ENCODE measurements around the gene TMEM87A.
"Not testable (repeated sequence)": the region's sequence is repeated elsewhere in the genome, so short reads cannot be mapped to it uniquely, and the experiment has no call there.

Gene TMEM87A

DNA sequence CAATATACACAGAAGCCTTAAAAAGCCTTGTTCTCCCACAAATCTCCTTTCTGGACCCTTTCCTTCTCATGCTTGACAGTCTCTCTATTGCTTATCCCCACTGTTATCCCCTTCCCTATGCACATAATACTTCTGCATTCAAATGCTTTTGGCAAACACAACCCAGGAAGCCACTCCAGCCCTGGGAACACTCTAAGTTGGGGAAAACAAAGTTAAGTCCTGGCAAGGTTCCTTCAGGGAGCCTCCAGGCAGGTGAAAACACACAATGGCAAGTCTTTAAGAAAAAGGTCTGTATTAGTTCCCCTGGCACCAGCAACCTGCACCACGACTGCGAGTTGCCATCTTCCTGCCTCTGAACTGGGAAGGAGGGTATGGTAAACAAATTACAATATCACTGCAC lies 19.9 kb downstream of the TMEM87A start:
- TF ChIP-seq, protein P1, sequence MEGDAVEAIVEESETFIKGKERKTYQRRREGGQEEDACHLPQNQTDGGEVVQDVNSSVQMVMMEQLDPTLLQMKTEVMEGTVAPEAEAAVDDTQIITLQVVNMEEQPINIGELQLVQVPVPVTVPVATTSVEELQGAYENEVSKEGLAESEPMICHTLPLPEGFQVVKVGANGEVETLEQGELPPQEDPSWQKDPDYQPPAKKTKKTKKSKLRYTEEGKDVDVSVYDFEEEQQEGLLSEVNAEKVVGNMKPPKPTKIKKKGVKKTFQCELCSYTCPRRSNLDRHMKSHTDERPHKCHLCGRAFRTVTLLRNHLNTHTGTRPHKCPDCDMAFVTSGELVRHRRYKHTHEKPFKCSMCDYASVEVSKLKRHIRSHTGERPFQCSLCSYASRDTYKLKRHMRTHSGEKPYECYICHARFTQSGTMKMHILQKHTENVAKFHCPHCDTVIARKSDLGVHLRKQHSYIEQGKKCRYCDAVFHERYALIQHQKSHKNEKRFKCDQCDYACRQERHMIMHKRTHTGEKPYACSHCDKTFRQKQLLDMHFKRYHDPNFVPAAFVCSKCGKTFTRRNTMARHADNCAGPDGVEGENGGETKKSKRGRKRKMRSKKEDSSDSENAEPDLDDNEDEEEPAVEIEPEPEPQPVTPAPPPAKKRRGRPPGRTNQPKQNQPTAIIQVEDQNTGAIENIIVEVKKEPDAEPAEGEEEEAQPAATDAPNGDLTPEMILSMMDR (conservative IDR thresholded peaks at IDR 0.05; ENCODE audit: low read depth): no peak
- POLR2A ChIA-PET (ENCODE audit: low non-redundant PET): no interaction called here
- no peak overlapping the region for H3K27ac ChIP-seq
- DNase-seq (ENCODE audit: low spot score): no peak
- CTCF ChIA-PET: interaction anchor here (0.6 kb wide), 1 partner anchor 30 kb away, joined by 3 read pairs; no protein-coding TSS in a partner anchor

DNA sequence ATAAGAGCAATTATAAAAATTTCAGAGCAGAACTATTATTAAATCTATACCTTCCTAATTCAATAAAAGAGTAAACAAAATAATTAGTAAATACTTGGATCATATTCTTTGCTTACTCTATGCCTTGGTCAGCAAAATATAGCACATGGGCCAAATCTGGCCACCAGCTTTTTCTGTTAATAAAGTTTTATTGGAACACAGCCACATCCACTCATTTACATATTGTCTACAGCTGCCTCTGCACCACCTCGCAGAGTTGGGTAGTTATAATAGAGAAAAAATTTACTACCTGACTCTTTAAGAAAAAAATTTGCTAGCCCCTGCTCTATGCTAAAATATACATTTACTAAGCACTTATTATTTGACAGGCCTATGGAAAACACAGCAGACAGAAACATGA lies 32.4 kb downstream of the TMEM87A start:
- POLR2A ChIA-PET (ENCODE audit: low non-redundant PET): no interaction called here
- DNase-seq (ENCODE audit: low spot score): no peak
- no peak overlapping the region for H3K27ac ChIP-seq
- TF ChIP-seq, protein P1 (conservative IDR thresholded peaks at IDR 0.05; ENCODE audit: low read depth): no peak
- CTCF ChIA-PET: interaction anchor here (0.6 to 0.7 kb wide), 2 partner anchors 11 to 1311 kb away, joined by 3 read pairs; no protein-coding TSS in a partner anchor

DNA sequence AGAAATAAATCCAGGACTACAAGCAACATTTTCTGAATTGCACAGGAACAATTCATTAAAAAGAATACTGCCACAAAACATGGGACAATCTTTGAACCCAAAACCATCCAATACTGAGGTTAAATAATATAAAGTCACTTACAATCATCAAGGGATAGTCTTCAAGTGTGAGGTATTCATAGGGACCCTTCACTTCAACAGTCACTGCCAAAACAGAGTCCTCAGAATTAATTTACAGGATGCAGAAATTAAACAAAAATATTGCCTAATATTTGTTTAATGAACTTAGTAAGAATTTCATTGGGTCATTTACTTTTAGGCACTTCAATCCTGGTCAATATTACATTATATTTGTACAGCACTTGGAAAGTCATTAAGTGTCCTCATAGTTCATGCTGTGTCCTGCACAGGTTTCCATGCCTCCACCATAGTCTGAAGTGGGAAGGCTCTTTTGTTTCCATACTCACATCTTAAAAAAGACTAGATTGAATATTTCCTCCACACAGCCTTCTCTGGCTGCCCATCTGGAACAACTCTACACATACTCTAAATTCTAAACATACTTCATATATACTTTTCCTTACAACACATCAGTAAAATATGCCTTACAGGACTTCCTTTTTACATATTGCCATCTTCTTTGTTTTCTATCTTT lies 33.6 kb downstream of the TMEM87A start:
- TF ChIP-seq, protein P1 (conservative IDR thresholded peaks at IDR 0.05; ENCODE audit: low read depth): no peak

DNA sequence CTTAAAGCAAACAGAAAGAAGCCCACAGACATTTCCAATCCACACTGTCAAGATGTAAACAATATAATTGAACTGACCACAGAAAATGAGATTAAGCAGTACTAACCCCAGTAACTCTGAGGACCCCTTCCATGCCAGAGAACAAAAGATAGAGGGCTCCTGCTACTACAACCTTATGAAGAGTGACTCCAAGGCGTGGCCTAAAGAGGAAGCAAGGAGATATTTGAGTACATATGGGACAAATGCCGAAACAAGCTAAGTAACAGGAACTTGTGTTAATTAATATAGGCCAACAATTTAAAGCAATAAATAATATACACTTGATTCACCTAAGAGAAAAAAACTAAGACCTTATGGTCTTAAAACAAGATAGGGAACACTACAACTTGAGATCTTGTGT lies 40.1 kb downstream of the TMEM87A start:
- TF ChIP-seq, protein P1 (conservative IDR thresholded peaks at IDR 0.05; ENCODE audit: low read depth): no peak
- CTCF ChIA-PET: interaction anchor here (0.7 kb wide), 1 partner anchor 813 kb away, joined by 3 read pairs; no protein-coding TSS in a partner anchor

More for the DNA sequence above, 33.6 kb downstream of the TMEM87A start:
- POLR2A ChIA-PET (ENCODE audit: low non-redundant PET): no interaction called here
- no peak overlapping the region for H3K27ac ChIP-seq
- CTCF ChIA-PET: no interaction called here
- no peak for DNase-seq (ENCODE audit: low spot score)

DNA sequence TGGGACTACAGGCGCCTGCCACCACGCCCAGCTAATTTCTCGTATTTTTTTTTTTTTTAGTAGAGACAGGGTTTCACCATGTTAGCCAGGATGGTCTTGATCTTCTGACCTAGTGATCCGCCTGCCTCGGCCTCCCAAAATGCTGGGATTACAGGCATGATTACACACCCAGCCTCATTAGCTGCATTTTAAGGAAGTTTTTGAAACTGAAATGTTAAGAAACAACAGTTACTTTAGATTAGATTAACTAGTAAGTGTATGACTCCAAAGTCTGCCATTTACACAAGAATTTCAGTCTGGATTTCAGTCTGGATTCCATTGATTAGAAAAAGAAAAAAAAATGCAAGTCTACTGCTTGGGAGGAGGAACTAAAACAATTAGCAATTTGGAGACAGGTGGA lies 40.6 kb downstream of the TMEM87A start:
- no peak overlapping the region for H3K27ac ChIP-seq
- ChIA-PET CTCF (interaction anchor here (0.7 kb wide), 1 partner anchor 812 kb away, joined by 3 read pairs; no protein-coding TSS in a partner anchor), POLR2A (ENCODE audit: low non-redundant PET) (no interaction called here)
- no peak for DNase-seq (ENCODE audit: low spot score)
- TF ChIP-seq, protein P1 (conservative IDR thresholded peaks at IDR 0.05; ENCODE audit: low read depth): no peak

More for the DNA sequence above, 40.1 kb downstream of the TMEM87A start:
- DNase-seq (ENCODE audit: low spot score): no peak
- H3K27ac ChIP-seq: no peak overlapping the region
- POLR2A ChIA-PET (ENCODE audit: low non-redundant PET): no interaction called here

DNA sequence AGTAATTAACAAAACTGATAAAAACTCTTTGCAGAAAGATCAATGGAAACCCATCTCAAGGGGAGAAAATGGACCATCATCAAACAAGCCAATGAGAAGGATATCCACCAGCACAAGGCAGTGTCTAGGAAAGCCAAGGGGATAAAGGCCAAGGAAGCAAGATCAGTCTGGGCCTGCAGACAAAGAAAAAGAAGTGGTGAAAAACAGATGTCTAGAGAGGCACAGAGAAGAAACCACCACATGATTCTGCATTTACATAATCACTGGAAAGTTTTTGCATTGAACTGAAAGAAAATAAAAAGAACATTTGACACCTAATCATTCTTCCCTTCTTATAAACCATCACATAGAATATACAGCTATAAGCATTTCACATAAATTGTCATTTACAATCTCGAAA lies 42.1 kb downstream of the TMEM87A start:
- DNase-seq (ENCODE audit: low spot score): no peak
- H3K27ac ChIP-seq: no peak overlapping the region
- ChIA-PET CTCF (interaction anchor here (0.6 kb wide), 1 partner anchor 753 kb away, joined by 4 read pairs; no protein-coding TSS in a partner anchor), POLR2A (ENCODE audit: low non-redundant PET) (no interaction called here)
- TF ChIP-seq, protein P1 (conservative IDR thresholded peaks at IDR 0.05; ENCODE audit: low read depth): no peak

DNA sequence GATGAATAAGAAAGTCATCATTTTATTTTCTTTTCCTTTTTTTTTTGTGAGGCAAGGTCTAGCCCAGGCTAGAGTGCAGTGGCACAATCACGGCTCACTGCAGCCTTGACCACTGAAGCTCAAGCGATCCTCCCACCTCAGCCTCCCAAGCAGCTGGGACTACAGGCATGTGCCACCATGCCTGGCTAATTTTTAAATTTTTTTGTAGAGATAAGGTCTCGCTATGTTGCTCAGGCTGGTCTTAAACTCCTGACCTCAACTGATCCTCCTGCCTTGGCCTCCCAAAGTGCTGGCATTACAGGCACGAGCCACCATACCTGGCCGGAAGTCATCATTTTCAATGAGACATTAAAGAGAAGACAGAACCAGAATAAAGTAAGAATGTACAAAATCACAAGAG lies 44.3 kb downstream of the TMEM87A start:
- POLR2A ChIA-PET (ENCODE audit: low non-redundant PET); CTCF ChIA-PET; H3K27ac ChIP-seq; DNase-seq (ENCODE audit: low spot score): not testable (repeated sequence)
